LNCAP (cell line): ENCODE data around the gene RBPJL.

Experiments
- CTCF ChIP-seq: fragments of 450-650 bp; IDR thresholded peaks from 2 replicates; pipeline ENCODE4 v1.5.1; 2017; ENCODE audit warnings: mild to moderate bottlenecking

RBPJL gene

GRCh38 chr20:45304464-45304999, 2.1 kb upstream of the RBPJL start:
- no peak for TF ChIP-seq CTCF

DNA sequence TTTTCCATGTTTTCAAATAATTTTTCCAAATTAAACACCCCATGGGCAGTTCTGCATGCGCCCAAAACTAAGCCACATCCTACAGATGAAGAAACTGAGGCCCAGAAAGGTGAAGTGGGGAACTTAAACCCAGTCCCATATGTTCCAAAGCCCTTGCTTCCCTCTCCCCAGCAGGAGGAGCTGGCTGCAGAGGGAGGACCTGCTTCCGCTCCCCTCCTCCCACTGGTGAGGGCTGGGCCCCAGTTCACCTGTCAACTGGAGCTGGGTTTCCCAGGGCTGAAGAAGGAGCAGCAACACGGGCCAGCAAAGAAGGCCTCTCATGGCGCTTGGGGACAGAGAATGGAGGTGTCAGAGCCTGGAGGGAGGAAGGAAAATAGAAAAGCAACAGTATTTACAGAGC, 1.4 kb upstream of the RBPJL start:
- TF ChIP-seq CTCF: no peak

GRCh38 chr20:45307076-45307640, 518 bp downstream of the RBPJL start:
- no peak for TF ChIP-seq CTCF

- peak; percentile 20; the same call in 1 of the 2 replicates for TF ChIP-seq CTCF
Observed at GRCh38 chr20:45308117-45308778, 1.6 kb downstream of the RBPJL start, which contains the start of gene MATN4. Gene MATN4, minus strand, starts transcription at chr20:45308299. Its CDS starts 2,717 bp downstream, at chr20:45305582.

DNA sequence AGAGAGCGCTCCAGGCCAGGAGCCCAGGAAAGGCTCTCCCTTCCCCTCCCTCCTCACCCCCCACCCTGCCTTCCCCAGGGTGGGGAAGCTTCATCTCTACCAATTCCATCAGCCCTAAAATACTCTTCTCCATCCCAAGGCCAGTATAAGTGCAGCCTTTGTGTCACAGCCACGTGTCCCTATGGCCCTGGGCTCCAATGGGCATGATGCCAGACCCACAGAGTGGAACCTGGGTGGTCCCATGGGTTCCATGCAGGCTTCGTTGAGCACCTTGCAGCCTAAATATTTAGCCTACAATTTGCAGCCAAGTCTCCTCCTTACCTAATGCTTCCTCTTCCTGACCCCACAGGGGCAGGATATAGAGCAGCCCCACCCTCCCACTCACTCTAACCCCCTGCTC, 2.4 kb downstream of the RBPJL start:
- no peak for TF ChIP-seq CTCF

GRCh38 chr20:45311589-45312211, 5.1 kb downstream of the RBPJL start:
- TF ChIP-seq CTCF: peak; percentile 89

GRCh38 chr20:45312241-45312640, 5.6 kb downstream of the RBPJL start:
- TF ChIP-seq CTCF: no peak
